ENCODE measurements around the gene PROSER2.

The PROSER2 gene

DNA sequence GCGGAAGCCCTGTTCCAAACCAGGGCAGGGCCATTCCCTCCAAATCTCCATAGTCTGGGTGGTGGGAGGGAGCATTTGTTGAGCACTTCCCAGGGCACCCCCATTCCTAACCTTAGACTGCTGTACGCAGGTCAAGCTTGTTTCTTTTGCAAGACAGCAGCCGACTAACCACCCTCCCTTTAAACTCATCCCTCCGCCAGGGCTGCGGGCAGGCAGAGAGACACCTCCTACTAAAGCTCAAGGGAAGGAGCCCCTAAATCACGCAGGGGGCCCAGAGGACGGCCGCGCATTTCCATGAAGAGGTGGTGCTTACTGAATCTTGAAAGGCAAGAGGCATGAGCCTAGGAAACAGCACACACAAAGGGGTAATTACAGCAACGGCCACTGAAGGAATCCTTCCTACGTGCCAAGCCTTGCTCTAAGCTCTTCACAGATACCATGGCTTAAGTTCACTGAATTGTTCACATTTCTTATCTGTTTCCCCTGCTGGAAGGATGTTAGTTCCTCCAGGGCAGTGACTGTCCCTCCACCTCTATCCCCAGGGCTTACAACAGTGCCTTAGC lies 90.0 kb downstream of the PROSER2 start:
- ATAC-seq, result peak; percentile 15; the same call in 1 of the 3 replicates

DNA sequence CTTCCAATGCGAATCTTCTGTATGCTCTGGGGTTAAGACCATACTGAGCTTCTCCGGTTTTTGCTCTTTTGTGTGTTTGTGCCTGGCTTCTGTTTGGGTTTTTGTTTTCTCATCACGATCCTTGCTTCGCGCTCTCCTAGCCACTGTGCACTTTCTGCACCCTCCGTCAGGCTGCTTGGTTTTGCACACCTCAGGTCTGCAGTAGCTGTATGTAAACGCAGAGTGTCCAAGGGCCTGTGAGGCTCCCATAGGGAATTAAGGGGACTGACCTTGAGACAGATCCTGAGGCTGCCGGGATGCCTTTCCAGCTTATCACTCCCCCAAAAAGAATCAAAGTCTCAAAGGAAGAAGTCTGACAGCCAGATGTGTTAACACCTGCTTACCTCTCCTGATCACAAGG lies 95.2 kb downstream of the PROSER2 start:
- ATAC-seq, result no peak
- TF ChIP-seq ZNF565 (CRISPR knock-in tag; conservative IDR thresholded peaks at IDR 0.05; ENCODE audit: low read depth), result no peak
- TF ChIP-seq CREB5 (CRISPR knock-in tag; IDR thresholded peaks at IDR 0.05; ENCODE audit: low read depth), result no peak
- no peak for TF ChIP-seq ZNF70 (CRISPR knock-in tag; IDR thresholded peaks at IDR 0.05)
- TF ChIP-seq ISL1 (CRISPR knock-in tag; IDR thresholded peaks at IDR 0.05), result no peak
- TF ChIP-seq POU6F1 (CRISPR knock-in tag; IDR thresholded peaks at IDR 0.05; ENCODE audit: borderline replicate concordance, low read depth), result no peak
- TF ChIP-seq ZFP30 (CRISPR knock-in tag; IDR thresholded peaks at IDR 0.05), result no peak
- no peak for TF ChIP-seq ZNF8 (CRISPR knock-in tag; IDR thresholded peaks at IDR 0.05)
- TF ChIP-seq BACH2 (CRISPR knock-in tag; IDR thresholded peaks at IDR 0.05; ENCODE audit: borderline replicate concordance), result no peak
- TF ChIP-seq OSR1 (CRISPR knock-in tag; IDR thresholded peaks at IDR 0.05), result no peak

More for the DNA sequence above, 90.0 kb downstream of the PROSER2 start:
- TF ChIP-seq ZNF70 (CRISPR knock-in tag; IDR thresholded peaks at IDR 0.05) (no peak), TCF4 (CRISPR knock-in tag; IDR thresholded peaks at IDR 0.05; ENCODE audit: borderline replicate concordance) (no peak), ZC3H10 (CRISPR knock-in tag; IDR thresholded peaks at IDR 0.05) (no peak), POU6F1 (CRISPR knock-in tag; IDR thresholded peaks at IDR 0.05; ENCODE audit: borderline replicate concordance, low read depth) (no peak)

- TF ChIP-seq CSDC2 (CRISPR knock-in tag; IDR thresholded peaks at IDR 0.05) (no peak), GLIS3 (CRISPR knock-in tag; IDR thresholded peaks at IDR 0.05) (no peak), ZNF70 (CRISPR knock-in tag; IDR thresholded peaks at IDR 0.05) (no peak), OSR1 (CRISPR knock-in tag; IDR thresholded peaks at IDR 0.05) (no peak), RARB (CRISPR knock-in tag; IDR thresholded peaks at IDR 0.05) (no peak), ZNF8 (CRISPR knock-in tag; IDR thresholded peaks at IDR 0.05) (no peak), ZC3H10 (CRISPR knock-in tag; IDR thresholded peaks at IDR 0.05) (no peak), POU6F1 (CRISPR knock-in tag; IDR thresholded peaks at IDR 0.05; ENCODE audit: borderline replicate concordance, low read depth) (no peak), ESRRG (CRISPR knock-in tag; IDR thresholded peaks at IDR 0.05) (no peak)
- TF ChIP-seq, protein P1, sequence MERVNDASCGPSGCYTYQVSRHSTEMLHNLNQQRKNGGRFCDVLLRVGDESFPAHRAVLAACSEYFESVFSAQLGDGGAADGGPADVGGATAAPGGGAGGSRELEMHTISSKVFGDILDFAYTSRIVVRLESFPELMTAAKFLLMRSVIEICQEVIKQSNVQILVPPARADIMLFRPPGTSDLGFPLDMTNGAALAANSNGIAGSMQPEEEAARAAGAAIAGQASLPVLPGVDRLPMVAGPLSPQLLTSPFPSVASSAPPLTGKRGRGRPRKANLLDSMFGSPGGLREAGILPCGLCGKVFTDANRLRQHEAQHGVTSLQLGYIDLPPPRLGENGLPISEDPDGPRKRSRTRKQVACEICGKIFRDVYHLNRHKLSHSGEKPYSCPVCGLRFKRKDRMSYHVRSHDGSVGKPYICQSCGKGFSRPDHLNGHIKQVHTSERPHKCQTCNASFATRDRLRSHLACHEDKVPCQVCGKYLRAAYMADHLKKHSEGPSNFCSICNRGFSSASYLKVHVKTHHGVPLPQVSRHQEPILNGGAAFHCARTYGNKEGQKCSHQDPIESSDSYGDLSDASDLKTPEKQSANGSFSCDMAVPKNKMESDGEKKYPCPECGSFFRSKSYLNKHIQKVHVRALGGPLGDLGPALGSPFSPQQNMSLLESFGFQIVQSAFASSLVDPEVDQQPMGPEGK (CRISPR knock-in tag; IDR thresholded peaks at IDR 0.05; ENCODE audit: borderline replicate concordance), result no peak
- TF ChIP-seq, protein P2, sequence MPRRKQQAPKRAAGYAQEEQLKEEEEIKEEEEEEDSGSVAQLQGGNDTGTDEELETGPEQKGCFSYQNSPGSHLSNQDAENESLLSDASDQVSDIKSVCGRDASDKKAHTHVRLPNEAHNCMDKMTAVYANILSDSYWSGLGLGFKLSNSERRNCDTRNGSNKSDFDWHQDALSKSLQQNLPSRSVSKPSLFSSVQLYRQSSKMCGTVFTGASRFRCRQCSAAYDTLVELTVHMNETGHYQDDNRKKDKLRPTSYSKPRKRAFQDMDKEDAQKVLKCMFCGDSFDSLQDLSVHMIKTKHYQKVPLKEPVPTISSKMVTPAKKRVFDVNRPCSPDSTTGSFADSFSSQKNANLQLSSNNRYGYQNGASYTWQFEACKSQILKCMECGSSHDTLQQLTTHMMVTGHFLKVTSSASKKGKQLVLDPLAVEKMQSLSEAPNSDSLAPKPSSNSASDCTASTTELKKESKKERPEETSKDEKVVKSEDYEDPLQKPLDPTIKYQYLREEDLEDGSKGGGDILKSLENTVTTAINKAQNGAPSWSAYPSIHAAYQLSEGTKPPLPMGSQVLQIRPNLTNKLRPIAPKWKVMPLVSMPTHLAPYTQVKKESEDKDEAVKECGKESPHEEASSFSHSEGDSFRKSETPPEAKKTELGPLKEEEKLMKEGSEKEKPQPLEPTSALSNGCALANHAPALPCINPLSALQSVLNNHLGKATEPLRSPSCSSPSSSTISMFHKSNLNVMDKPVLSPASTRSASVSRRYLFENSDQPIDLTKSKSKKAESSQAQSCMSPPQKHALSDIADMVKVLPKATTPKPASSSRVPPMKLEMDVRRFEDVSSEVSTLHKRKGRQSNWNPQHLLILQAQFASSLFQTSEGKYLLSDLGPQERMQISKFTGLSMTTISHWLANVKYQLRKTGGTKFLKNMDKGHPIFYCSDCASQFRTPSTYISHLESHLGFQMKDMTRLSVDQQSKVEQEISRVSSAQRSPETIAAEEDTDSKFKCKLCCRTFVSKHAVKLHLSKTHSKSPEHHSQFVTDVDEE (CRISPR knock-in tag; IDR thresholded peaks at IDR 0.05), result no peak
- no peak for ATAC-seq
Observed at GRCh38 chr10:11919271-11919670, 96.1 kb downstream of the PROSER2 start.
